GM12891 (cell line): Measurements from ENCODE around the gene RHPN2.
A peak's percentile ranks its signal among the peaks of the same experiment; 100 is the strongest.

Experiments
- DNase-seq: peaks from one replicate; pipeline ENCODE4 v3.0.0; 2011; ENCODE audit warnings: low spot score; ENCODE audit not compliant: insufficient read length
- FAIRE-seq: peaks from 2 replicates; lab custom pipeline; 2011; peaks lifted over from hg19 to GRCh38; lab: Jason Lieb, UNC
- PAX5 ChIP-seq: IDR thresholded peaks from 2 replicates; pipeline ENCODE4 v1.6.1; 2011; ENCODE audit warnings: low read length, moderate library complexity, mild to moderate bottlenecking; ENCODE audit not compliant: insufficient read depth, severe bottlenecking
- POLR2A ChIP-seq: IDR thresholded peaks from 2 replicates; pipeline ENCODE4 v1.6.1; 2011; ENCODE audit warnings: low read depth, low read length, control low read depth
- POLR2AphosphoS5 ChIP-seq: IDR thresholded peaks from 2 replicates; pipeline ENCODE4 v1.6.1; 2011; ENCODE audit warnings: low read depth, low read length, control low read depth
- POU2F2 ChIP-seq: IDR thresholded peaks from 2 replicates; pipeline ENCODE4 v1.6.1; 2011; ENCODE audit warnings: low read depth, mild to moderate bottlenecking, control low read depth, low read length, moderate library complexity
- SPI1 ChIP-seq: IDR thresholded peaks from 2 replicates; pipeline ENCODE4 v1.6.1; 2011; ENCODE audit warnings: low read depth, low read length, control low read depth
- TAF1 ChIP-seq: IDR thresholded peaks from 2 replicates; pipeline ENCODE4 v1.6.1; 2011; ENCODE audit warnings: low read depth, low read length, control low read depth

The RHPN2 gene

GRCh38 chr19:33067121-33067520 lies 2.4 kb upstream of the RHPN2 start:
- no peak for FAIRE-seq
- no peak for TF ChIP-seq TAF1
- no peak for TF ChIP-seq POLR2A
- TF ChIP-seq POU2F2: no peak
- no peak for TF ChIP-seq PAX5
- TF ChIP-seq POLR2AphosphoS5: no peak
- TF ChIP-seq SPI1: no peak

DNA sequence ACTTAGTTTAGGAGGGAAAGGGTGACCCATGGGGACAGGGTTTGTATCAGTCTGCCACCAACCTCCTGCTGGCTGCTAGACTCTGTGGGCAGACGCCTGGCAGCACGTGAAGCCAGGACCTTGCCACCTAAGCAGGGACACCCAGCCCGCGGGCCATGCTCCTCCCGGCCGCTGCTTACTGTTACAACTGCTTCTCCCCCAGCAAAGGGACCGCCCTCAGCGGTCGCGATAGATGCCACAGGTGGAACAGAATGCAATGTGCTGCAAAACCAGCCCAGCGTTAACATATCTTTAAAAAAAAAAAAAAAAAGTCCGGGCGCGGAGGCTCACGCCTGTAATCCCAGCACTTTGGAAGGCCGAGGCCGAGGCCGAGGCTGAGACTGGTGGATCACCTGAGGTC lies 1.9 kb upstream of the RHPN2 start:
- FAIRE-seq: no peak
- no peak for DNase-seq
- no peak for TF ChIP-seq POU2F2
- TF ChIP-seq PAX5: no peak
- no peak for TF ChIP-seq TAF1
- TF ChIP-seq POLR2AphosphoS5: no peak
- no peak for TF ChIP-seq SPI1

More at GRCh38 chr19:33067121-33067520, 2.4 kb upstream of the RHPN2 start:
- no peak for DNase-seq

- DNase-seq: peak; percentile 60
- FAIRE-seq: peak; percentile 48
- no peak for TF ChIP-seq POLR2AphosphoS5
- no peak for TF ChIP-seq POLR2A
- TF ChIP-seq TAF1: no peak
- no peak for TF ChIP-seq POU2F2
- TF ChIP-seq PAX5: no peak
- no peak for TF ChIP-seq SPI1
Measured at GRCh38 chr19:33064458-33064791, 263 bp downstream of the RHPN2 start.

- FAIRE-seq (peak; percentile 35), DNase-seq (no peak)
- TF ChIP-seq POU2F2 (no peak), POLR2AphosphoS5 (no peak), SPI1 (no peak), POLR2A (no peak), PAX5 (no peak), TAF1 (no peak)
Measured at GRCh38 chr19:33063753-33064457, 783 bp downstream of the RHPN2 start.

DNA sequence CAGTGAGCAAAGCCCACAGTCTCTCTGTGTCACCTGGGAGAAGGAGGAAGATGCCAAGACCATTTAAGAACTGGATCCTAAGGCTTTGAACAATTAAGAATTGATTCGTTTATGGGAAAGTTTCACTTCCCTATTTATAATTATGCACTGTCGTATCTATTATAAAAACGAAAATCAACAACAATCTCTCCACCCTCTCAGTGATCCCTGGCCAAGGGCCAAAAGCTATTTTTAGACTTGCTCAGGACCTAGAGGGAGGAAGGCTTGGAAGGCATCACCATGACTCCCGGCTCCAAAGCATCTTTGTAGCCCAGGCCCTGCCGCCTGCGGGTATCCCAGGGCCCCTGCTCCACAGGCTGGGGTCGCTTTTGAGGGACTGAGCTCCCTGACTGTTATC lies 1.3 kb downstream of the RHPN2 start:
- DNase-seq: no peak
- no peak for FAIRE-seq
- no peak for TF ChIP-seq POLR2A
- peak; percentile 92 for TF ChIP-seq SPI1

DNA sequence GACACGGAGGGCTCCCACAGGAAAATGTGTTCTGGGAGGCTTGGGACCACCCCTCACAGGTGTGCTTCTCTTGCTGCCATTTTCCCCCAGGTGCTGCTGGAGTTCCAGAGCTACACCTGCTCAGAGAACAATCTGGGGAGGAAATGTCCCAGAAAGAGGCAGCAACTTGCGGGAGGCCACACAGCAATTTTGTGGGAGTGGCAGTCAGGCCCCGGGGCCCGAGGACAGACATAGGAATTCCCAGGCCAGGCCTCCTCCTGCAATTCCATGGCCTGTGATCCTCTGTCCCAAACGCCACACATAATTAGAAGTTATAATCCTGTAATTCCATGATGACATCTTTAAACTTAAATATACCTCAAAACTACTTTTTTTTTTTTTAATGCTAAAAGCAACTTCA lies 1.8 kb downstream of the RHPN2 start:
- DNase-seq (no peak), FAIRE-seq (no peak)
- no peak for TF ChIP-seq POLR2A
- TF ChIP-seq POU2F2: no peak
- no peak for TF ChIP-seq POLR2AphosphoS5
- no peak for TF ChIP-seq SPI1
- TF ChIP-seq PAX5: no peak
- TF ChIP-seq TAF1: no peak

GRCh38 chr19:33060586-33060985 lies 4.1 kb downstream of the RHPN2 start:
- TF ChIP-seq POLR2AphosphoS5: no peak
- TF ChIP-seq POLR2A: no peak
- TF ChIP-seq PAX5: no peak
- no peak for TF ChIP-seq SPI1
- no peak for TF ChIP-seq POU2F2
- no peak for TF ChIP-seq TAF1
- no peak for FAIRE-seq
- no peak for DNase-seq

DNA sequence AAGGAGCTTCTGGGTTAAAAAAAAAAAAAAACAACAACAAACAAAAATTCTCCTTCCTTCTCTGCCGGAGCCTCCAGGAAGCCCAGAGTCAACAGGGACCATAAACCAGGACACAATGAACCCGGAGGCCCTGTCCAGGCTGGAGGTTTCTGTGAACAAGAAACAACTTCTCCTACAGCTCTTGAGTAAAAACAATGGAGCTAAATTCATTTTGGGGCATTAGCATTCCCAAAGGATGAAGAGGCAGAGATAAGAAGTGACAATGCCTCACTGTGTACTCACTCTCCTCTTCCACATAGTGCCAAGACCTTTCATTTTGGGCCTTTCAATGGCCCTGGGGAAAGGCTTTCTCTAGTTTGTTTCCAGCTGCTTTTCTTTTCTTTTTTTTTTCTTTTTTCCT lies 9.0 kb downstream of the RHPN2 start:
- TF ChIP-seq POLR2AphosphoS5 (no peak), SPI1 (no peak), TAF1 (no peak), POLR2A (no peak), POU2F2 (no peak)
- FAIRE-seq: no peak
- no peak for DNase-seq

DNA sequence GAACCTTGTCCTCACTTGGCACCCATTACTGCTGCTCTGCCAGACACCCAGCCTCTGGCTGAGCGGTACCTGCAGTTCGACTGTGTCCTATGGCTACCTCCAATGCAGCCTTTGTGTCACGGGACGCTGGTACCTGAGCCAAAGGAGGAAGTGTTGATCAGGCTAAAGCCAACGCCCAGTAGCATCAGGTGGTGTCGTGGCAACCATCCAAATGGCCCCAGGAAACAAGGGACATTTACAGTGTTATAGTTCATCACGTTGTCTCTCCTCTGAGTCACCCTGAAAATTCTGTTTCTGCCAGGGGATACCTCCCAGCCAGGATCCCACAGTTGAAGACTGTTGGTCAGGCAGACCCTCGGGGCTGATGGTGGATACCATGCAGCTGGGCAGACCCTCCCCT lies 10.1 kb downstream of the RHPN2 start:
- TF ChIP-seq POU2F2 (no peak), POLR2A (no peak)
- DNase-seq (no peak), FAIRE-seq (no peak)

GRCh38 chr19:33052352-33052972 lies 12.2 kb downstream of the RHPN2 start:
- no peak for FAIRE-seq
- no peak for DNase-seq
- TF ChIP-seq TAF1 (no peak), PAX5 (no peak), POU2F2 (no peak), POLR2AphosphoS5 (no peak), POLR2A (no peak), SPI1 (no peak)
